ENCODE data around the gene ATP7B.

The ATP7B gene

DNA sequence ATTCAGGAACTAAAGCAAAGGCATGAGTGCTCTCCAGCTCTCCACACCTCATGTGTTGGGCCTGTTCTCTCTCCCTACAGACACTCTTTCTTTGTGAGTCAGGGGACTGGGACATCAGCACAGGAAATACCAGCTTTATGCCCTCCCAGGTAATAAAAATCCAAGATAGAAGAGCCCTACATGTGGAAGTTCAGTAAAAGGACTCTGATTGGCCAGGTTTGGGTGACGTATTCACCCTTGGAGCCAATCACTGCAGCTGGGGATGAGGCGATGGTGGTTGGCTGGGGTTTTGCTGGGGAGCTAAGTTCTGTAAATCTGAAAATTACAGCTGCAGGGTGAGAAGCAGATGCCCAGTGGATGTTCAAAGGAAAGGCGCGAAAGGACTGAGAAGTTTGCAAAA lies 117.0 kb downstream of the ATP7B start:
- DNase-seq (ENCODE audit: low read depth), result no peak

DNA sequence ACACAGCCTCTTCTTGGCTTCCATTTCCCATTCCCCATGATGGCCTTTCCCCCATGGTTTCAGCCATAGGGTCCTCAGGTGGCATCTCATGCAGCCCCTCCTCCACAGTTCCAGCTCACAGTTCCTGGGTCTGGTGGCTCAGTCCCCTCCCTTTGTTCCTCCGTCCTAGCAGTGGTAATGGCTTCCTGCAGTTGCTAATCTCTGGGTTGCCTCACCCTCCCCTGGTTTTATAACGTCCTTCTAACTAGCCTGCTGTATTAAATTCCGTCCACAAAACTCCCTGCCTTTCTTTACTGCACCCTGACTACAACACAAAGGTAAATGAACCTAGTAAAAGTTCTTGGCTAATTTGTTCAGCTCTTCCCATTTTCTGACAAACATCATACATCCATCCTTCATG lies 118.6 kb downstream of the ATP7B start:
- no peak for DNase-seq (ENCODE audit: low read depth)

DNA sequence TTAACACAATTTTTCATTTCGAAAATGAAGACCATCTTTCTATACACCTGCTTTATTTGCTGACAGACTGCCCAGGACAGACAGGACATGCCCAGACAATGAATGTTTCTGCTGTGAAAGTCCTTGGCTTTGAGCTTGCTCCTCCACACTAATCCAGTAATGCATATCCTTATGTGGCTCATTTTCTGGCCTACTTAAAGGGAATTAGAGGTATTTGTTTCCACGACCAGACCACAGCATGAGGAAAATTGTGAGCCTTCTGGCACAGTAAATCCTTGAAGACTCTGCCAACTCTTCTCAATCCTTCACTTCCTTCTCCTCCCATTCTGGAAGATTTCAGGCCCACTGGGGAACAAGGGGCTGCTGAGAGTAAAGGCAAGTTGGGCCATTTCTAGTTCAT lies 123.8 kb downstream of the ATP7B start:
- DNase-seq (ENCODE audit: low read depth), result no peak

DNA sequence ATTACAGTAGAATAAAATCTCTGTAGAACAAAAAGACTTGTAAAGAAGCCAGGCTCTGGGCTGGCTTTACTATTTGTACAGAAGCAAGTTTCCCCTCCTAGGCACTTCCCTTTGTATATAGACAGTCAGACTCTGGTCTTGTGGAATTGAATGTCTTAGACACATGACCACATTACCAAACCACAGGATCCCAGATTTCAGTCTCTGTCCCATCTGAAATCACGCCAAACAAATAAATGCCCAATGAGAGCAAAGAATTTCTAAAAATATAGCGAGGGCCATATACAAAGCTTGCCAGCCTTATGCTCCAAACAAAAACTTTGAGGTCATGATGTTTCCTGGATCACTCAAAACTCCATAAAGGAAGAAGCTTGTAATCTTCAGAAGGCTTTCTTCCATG lies 125.6 kb downstream of the ATP7B start:
- no peak for DNase-seq (ENCODE audit: low read depth)

DNA sequence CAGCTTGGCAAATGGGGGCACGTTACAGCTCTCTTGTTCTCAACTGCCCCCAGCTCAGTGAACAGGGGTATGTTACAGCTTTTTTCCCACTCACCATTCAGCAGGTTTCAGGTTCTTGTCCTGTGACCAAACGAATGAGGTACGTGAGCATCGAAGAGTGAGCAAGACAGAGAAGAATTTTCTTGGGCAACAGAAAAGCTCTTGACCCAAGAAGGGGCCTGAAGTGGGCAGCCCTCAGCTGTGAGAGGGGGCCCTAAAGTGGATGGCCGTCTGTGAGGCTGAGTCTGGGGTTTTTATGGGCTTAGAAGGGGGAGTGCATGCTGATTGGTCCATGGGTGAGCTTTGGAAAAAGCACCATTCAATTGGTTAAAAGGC lies 128.0 kb downstream of the ATP7B start:
- no peak for DNase-seq (ENCODE audit: low read depth)

Measured in non-pigmented ciliary epithelial cell (primary cell).